HepG2 (cell line): ENCODE measurements around the gene NCKAP1.

ENCODE experiments used
- ATF6 ChIP-seq: sonication (generic); formaldehyde crosslinking; conservative IDR thresholded peaks from 2 replicates; pipeline ENCODE4 v1.4.0; 2020; ENCODE audit warnings: missing genetic modification reagents
- JARID2 ChIP-seq: sonication (generic); formaldehyde crosslinking; IDR thresholded peaks from 2 replicates; pipeline ENCODE4 v1.8.1; 2023; ENCODE audit warnings: missing genetic modification reagents, inconsistent platforms; ENCODE audit not compliant: insufficient replicate concordance
- POLR2G ChIP-seq: fragments of 200-400 bp; formaldehyde crosslinking; IDR thresholded peaks from 2 replicates; pipeline ENCODE4 v1.6.1; 2018; ENCODE audit warnings: mild to moderate bottlenecking, low read depth, low read length, moderate library complexity
- TAF1 ChIP-seq: sonication (generic); formaldehyde crosslinking; IDR thresholded peaks from 2 replicates; pipeline ENCODE4 v1.4.0; 2020; ENCODE audit warnings: missing genetic modification reagents
- ZNF224 ChIP-seq: sonication (generic); formaldehyde crosslinking; IDR thresholded peaks from 2 replicates; pipeline ENCODE4 v1.5.0; 2020; ENCODE audit warnings: mild to moderate bottlenecking, missing genetic modification reagents
- ZNF234 ChIP-seq: sonication (generic); formaldehyde crosslinking; conservative IDR thresholded peaks from 2 replicates; pipeline ENCODE4 v1.5.1; 2020; ENCODE audit warnings: mild to moderate bottlenecking, missing genetic modification reagents

GRCh38 chr2:182949052-182949451 is 89.2 kb downstream of the NCKAP1 start:
- TF ChIP-seq JARID2 (CRISPR knock-in tag) (no peak), ZNF224 (CRISPR knock-in tag) (no peak), ATF6 (CRISPR knock-in tag) (no peak), TAF1 (no peak), POLR2G (no peak), ZNF234 (CRISPR knock-in tag) (no peak)
